DMS 273 treated with DMSO at 0.1 percent for 48 hours (cell line): ENCODE measurements around the gene MARCHF10.

Source experiments
- DNase-seq: peaks from one replicate; lab custom pipeline; 2025; lab: John Stamatoyannopoulos, UW

MARCHF10 gene

DNA sequence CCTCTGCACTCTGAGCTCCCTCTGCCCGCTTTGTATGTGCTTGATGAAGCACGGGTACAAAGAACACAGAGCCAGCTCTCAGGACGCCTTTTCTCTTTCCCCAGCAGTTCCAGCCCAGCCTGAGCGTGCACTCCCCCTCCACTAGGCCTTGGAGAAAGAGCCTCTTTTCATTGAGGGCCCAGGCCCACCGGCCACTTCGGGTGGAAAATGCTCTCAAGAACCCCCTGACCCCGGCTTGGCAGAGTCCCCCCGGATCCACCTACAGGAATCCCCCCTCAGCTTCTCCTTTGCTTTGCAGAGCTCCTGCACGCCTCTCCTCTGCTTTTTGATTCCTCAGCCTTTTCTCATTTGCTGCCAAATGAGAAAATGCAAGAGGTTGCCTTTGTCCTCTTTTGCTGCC, 150.4 kb downstream of the MARCHF10 start:
- no peak for DNase-seq

DNA sequence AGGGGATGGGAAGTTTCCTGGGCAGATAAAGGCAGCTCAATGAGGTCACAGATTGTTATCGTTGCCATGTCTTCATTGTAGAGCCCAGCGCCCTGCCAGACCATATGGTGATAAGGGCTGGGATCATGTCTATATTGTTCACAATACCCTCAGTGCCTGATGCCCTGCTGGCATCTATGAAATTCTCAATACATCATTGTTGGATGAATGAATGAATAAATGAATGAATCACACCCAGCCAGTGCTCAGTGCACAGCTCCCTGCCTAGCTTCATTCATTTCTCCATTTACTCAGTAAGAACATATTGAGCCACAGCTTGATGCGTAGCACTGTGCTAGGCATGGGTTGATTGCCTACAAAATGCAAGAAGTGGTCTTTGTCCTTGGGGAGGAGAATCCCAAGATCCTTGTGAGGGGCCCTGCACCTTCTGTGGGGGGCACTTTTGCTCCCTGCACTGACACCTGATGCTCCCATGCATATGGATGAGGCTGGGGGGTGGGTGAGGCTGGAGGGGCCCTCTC, 150.9 kb downstream of the MARCHF10 start:
- DNase-seq, result no peak

DNA sequence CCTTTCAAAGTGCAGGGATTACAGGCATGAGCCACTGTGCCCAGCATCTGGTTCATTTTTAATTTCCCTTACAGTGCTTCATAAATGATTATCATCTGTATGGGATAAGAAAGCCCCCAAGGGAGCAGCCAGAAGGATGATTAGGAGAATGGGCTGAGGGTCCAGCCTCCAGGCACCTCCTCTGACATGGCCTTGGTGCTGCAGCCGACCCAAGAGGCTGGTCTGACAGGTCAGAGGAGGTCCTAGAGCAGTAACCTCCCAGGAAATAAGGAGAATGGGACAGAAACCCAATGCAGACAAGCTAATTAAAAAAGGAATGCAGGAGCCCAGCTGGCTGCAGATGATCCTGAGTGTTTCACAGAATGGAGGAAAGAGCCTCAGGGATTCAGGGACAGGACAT, 151.7 kb downstream of the MARCHF10 start:
- no peak for DNase-seq

DNA sequence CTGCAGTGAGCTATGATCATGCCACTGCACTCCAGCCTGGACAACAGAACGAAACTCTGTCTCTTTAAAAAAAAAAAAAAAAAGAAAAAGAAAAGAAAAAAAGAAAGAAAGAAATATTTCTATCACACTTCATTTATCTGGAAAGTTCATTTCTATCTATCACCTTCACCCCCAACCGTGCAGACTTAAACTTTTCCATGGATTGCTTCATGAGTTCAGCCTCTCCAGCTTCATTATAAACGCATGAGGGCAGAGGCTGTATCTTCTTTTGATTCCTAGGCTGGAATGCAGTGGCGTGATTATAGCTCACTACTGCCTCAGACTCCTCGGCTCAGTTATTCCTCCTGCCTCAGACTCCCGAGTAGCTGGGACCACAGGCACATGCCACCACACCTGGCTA, 152.5 kb downstream of the MARCHF10 start:
- DNase-seq, result no peak

DNA sequence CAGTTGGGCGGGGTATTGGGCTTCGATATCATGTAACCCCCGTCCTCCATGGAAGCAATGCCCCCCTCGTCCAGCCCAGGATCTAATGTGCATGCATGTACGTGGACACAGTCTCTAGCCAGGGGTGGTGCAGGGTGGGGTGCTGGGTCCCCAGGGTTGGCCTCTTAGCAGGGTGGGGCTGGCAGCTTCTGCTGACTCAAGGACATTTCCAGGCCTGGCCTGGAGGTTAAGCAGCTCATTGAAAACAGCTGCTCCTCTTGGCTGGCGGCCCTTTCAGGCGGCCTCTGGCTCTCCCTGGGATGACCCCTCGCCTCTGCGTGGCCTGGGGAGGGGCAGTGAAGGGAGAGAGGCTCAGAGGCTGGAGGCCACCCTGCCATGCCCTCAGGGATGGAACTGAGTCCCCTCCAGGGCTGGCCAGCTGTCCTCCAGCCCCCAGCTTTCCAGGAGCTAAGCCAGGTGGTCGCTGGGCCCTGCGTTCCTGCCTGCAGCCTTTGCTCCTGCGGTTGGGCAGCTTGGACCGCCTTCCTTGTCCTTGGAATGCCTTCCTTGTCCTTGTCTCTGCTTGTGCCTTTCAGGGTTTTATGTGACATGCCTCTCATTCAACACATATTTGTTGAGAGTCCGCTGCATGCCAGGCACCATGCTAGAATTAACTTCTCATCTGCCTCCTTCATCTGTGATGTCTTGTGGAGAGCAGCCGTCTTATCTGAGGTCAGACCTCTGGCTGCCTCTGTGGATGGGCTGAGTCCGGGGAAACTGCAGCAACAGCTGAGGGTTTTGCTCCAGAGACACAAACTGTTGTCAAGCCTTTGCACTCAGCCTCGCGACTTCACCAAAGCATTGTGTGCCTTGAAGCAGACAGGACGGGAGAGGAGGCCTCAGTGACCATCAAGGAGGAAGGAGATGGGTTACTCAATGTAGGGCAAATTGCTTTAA, 154.0 kb downstream of the MARCHF10 start:
- DNase-seq, result no peak

DNA sequence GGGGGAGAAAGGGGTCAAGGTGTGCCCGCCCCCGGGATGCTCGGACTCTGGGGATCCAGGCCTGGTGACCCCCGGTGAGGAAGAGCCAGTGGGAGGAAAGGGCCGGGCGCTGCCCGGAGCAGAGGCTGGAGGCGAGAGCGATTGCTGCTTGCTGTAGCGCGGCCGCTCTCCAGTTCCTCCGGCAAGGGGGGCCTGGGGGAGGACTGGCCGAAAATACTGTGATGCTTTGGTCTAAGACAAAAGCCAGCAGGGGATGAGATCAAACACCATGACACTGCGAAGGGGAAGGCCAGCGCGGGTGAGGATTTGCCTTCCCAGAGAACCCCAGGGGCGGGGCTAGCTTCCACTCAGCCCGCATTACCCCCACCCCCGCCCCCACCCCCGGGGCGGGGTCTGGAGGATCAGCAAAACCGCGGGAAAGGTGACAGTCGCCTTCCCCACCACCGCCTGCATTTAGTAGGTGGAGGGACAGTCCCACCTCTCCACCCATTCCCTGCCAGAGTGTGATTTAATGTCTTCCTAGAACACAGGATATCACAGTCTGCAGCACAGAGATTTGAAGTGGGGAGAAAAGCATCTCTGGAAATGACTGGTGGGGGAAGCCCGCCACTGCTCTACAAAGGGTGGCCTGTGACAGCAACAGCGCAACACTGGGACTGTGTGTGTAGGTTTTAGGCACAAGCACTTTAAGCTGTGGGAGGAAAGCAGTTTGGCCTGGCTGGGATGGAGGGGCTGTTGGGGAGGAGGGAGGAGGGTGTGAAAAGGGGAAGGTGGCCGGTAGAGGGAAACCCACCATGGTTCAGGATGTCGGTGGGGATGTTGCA, 154.9 kb downstream of the MARCHF10 start:
- no peak for DNase-seq

DNA sequence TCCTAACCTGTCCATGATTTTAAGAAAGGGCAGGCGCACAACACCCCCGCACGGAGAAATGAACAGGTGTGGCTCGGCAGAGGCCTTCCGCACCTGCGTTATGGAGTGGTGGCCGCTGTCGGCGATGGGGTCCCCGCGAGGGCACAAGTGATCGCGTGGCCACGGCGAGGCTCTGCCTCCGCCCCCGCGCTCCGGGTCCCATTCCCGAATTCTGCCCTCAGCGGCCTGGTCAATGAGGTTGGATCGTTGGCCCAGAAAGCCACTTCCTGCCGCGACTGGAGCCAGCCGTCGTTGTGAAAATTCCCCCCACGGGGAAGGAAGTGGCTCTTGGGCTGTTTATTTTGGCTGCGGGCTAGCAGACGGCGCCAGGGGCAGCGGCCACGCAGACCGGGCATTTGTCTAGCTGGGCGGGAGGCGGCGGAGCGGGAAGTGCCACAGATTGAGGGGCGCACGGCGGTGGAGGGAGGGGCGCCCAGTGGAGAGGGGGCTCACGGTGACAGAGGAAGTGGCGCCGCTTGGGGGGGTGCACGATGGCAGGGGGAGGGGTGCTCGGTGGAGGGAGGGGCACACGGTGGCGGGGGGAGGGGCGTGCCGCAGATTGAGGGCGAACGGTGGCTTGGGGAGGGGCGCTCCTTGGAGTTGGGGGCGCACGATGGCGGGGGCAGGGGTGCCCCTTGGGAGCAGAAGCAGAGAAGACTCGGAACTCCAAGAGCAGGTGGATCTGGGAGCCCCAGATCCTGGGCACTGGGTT, 155.7 kb downstream of the MARCHF10 start:
- no peak for DNase-seq
